Cardiac atrium fibroblast (primary cell): ENCODE data around the gene OR2V2. TPM values are rescaled to one million over a fixed set of nuclear protein-coding genes. Genes with fewer than 3 reads are reported as not detected.

Experiments used
- total RNA-seq: library from RNA; depleted of rRNA; stranded (reverse); fragments of >200 nt; gene quantifications from 2 replicates; pipeline ENCODE4 v1.2.3, GENCODE V29; 2015

The OR2V2 gene, protein sequence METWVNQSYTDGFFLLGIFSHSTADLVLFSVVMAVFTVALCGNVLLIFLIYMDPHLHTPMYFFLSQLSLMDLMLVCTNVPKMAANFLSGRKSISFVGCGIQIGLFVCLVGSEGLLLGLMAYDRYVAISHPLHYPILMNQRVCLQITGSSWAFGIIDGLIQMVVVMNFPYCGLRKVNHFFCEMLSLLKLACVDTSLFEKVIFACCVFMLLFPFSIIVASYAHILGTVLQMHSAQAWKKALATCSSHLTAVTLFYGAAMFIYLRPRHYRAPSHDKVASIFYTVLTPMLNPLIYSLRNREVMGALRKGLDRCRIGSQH
- total RNA-seq: not detected in 2 replicates

DNA sequence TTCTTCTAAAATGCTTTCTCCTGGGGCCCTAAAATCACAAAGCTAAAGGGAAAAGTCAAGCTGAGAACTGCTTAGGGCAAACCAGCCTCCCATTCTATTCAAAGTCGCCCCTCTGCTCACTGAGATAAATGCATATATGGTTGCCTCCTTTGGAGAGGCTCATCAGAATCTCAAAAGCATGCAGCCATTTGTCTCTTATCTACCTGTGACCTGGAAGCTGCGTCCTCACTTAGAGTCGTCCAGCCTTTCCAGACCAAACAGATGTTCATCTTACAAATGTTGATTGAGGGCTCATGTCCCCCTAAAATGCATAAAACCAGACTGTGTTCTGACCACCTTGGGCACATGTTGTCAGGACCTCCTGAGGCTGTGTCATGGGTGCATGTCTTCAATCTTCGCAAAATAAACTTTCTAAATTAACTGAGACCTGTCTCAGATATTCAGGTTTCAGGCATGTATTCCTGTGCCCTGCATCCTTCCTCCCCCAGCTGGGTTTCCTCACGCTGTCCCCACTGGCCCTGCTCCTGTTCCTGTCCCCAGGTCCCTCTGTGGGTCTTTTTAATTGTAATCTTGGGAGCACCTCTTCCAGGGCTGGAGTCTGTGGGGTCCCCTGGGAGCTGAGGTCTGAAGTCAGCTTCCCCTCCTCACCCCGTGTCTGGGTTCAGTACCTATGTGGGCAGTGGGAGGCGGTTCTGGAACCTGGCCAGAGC lies at the start of gene OR2V2:
Gene OR2V2 (plus strand): TSS at position 660 of the 710 bp plus-strand sequence. CDS start 7,357 bp downstream, outside the sequence.

GRCh38 chr5:181130832-181131496 lies 16.4 kb upstream of the OR2V2 start, which contains the start of gene OR2V1:
TSS of gene OR2V1 (minus strand) at chr5:181131169. CDS start at chr5:181125304, 5,865 bp downstream.

GRCh38 chr5:181204826-181205760 lies 57.7 kb downstream of the OR2V2 start, which contains the start of gene TRIM7:
TSS of gene TRIM7 (minus strand) at chr5:181205196. CDS start at chr5:181205110, 86 bp downstream.

Other genes starting within 250 kb of the OR2V2 start
- gene BTNL8, start 248.4 kb upstream of the OR2V2 start, total RNA-seq: not detected in 2 replicates
- gene BTNL3, start 158.7 kb upstream of the OR2V2 start, total RNA-seq: not detected in 2 replicates
- not detected in 2 replicates for gene BTNL9, start 107.3 kb upstream of the OR2V2 start, total RNA-seq
- gene OR2V1, start 16.4 kb upstream of the OR2V2 start, total RNA-seq: not detected in 2 replicates
- 2.5 and 4.9 TPM in 2 replicates for gene TRIM7, start 57.6 kb downstream of the OR2V2 start, total RNA-seq
- gene TRIM41, start 75.7 kb downstream of the OR2V2 start, total RNA-seq: 8.7 and 9.4 TPM in 2 replicates
- gene RACK1, start 96.3 kb downstream of the OR2V2 start, total RNA-seq: 3,112 and 3,404 TPM in 2 replicates
- gene TRIM52, start 113.6 kb downstream of the OR2V2 start, total RNA-seq: 4.2 and 12.6 TPM in 2 replicates
- gene OR4F3, start 219.7 kb downstream of the OR2V2 start, total RNA-seq: not detected in 2 replicates